Activated CD4-positive, alpha-beta T cell treated with anti-CD3 and anti-CD28 coated beads, Interleukin-2, amount 10 ng/mL, durations not matched to agents 24 days and 14 days (primary cell): Measurements from ENCODE around the gene ERMARD. TPM values are rescaled to one million over a fixed set of nuclear protein-coding genes. Genes with fewer than 3 reads are reported as not detected.

ENCODE experiments used
- DNase-seq: peaks from one replicate; pipeline ENCODE4 v3.0.0; 2022
- H3K27ac Mint-ChIP-seq: one replicate; pipeline ENCODE4 v1.8.0; 2022; ENCODE audit warnings: mild to moderate bottlenecking, mixed read lengths
- H3K27me3 Mint-ChIP-seq: one replicate; pipeline ENCODE4 v1.8.0; 2022; ENCODE audit warnings: mixed read lengths
- H3K36me3 Mint-ChIP-seq: one replicate; pipeline ENCODE4 v1.8.0; 2022; ENCODE audit warnings: low read depth, mild to moderate bottlenecking, mixed read lengths
- H3K4me1 Mint-ChIP-seq: one replicate; pipeline ENCODE4 v1.8.0; 2021; ENCODE audit warnings: mixed read lengths
- H3K4me3 Mint-ChIP-seq: one replicate; pipeline ENCODE4 v1.8.0; 2022; ENCODE audit warnings: mild to moderate bottlenecking, moderate library complexity, mixed read lengths
- H3K9me3 Mint-ChIP-seq: one replicate; pipeline ENCODE4 v1.8.0; 2021; ENCODE audit warnings: mixed read lengths
- intact Hi-C: fragments of 100-400 bp; cut with micrococcal nuclease; formaldehyde crosslinking; loops from one replicate; pipeline ENCODE4 v1.15.1; 2023
- total RNA-seq: library from RNA; stranded (reverse); gene quantifications from 2 replicates; pipeline ENCODE4 v1.2.3, GENCODE V29; 2022

Gene ERMARD
- total RNA-seq, 1 donor from 2014 or later: 27.9 TPM

GRCh38 chr6:169804427-169804826 lies 53.0 kb downstream of the ERMARD start:
- Mint-ChIP-seq H3K9me3 (no peaks in the 10 kb centered on the region), H3K4me1 (peaks cover 43% of the 10 kb centered on the region), H3K27ac (no peak overlapping the region), H3K36me3 (no peaks in the 10 kb centered on the region), H3K4me3 (no peak overlapping the region), H3K27me3 (peaks cover 41% of the 10 kb centered on the region)
- intact Hi-C loops: no loop called here
- no peak for DNase-seq

GRCh38 chr6:169805242-169805838 lies 53.9 kb downstream of the ERMARD start:
- intact Hi-C loops: no loop called here
- H3K9me3 Mint-ChIP-seq: no peaks in the 10 kb centered on the region

GRCh38 chr6:169806701-169807100 lies 55.3 kb downstream of the ERMARD start:
- H3K4me1 Mint-ChIP-seq: peaks cover 41% of the 10 kb centered on the region
- peaks cover 42% of the 10 kb centered on the region for H3K27me3 Mint-ChIP-seq
- intact Hi-C loops: no loop called here
- no peak overlapping the region for H3K27ac Mint-ChIP-seq
- no peaks in the 10 kb centered on the region for H3K36me3 Mint-ChIP-seq
- no peaks in the 10 kb centered on the region for H3K9me3 Mint-ChIP-seq
- DNase-seq: no peak
- H3K4me3 Mint-ChIP-seq: no peak overlapping the region

More at GRCh38 chr6:169805242-169805838, 53.9 kb downstream of the ERMARD start:
- no peak for DNase-seq
- Mint-ChIP-seq H3K4me1 (peaks cover 43% of the 10 kb centered on the region), H3K4me3 (no peak overlapping the region), H3K27ac (no peak overlapping the region), H3K27me3 (peaks cover 42% of the 10 kb centered on the region), H3K36me3 (no peaks in the 10 kb centered on the region)

GRCh38 chr6:169807229-169807628 lies 55.8 kb downstream of the ERMARD start:
- H3K36me3 Mint-ChIP-seq: no peaks in the 10 kb centered on the region
- no peak overlapping the region for H3K4me3 Mint-ChIP-seq
- no peaks in the 10 kb centered on the region for H3K9me3 Mint-ChIP-seq
- H3K27me3 Mint-ChIP-seq: peaks cover 42% of the 10 kb centered on the region
- no peak overlapping the region for H3K27ac Mint-ChIP-seq
- no peak for DNase-seq
- peaks cover 41% of the 10 kb centered on the region for H3K4me1 Mint-ChIP-seq
- intact Hi-C loops: no loop called here

- H3K27me3 Mint-ChIP-seq: peaks cover 42% of the 10 kb centered on the region
- intact Hi-C loops: no loop called here
- no peak overlapping the region for H3K4me3 Mint-ChIP-seq
- H3K27ac Mint-ChIP-seq: no peak overlapping the region
- H3K9me3 Mint-ChIP-seq: no peaks in the 10 kb centered on the region
- no peak for DNase-seq
- no peaks in the 10 kb centered on the region for H3K36me3 Mint-ChIP-seq
- H3K4me1 Mint-ChIP-seq: peaks cover 38% of the 10 kb centered on the region
These were observed 56.5 kb downstream of the ERMARD start for GRCh38 chr6:169807699-169808607.

- no peak overlapping the region for H3K27ac Mint-ChIP-seq
- peaks cover 39% of the 10 kb centered on the region for H3K27me3 Mint-ChIP-seq
- no peaks in the 10 kb centered on the region for H3K36me3 Mint-ChIP-seq
- intact Hi-C loops: no loop called here
- no peak for DNase-seq
- no peak overlapping the region for H3K4me3 Mint-ChIP-seq
- H3K9me3 Mint-ChIP-seq: no peaks in the 10 kb centered on the region
- peaks cover 32% of the 10 kb centered on the region for H3K4me1 Mint-ChIP-seq
These were observed 57.2 kb downstream of the ERMARD start for GRCh38 chr6:169808608-169808967.

GRCh38 chr6:169809386-169809785 lies 58.0 kb downstream of the ERMARD start:
- no peak overlapping the region for H3K27ac Mint-ChIP-seq
- no peak overlapping the region for H3K4me3 Mint-ChIP-seq
- peaks cover 24% of the 10 kb centered on the region for H3K4me1 Mint-ChIP-seq
- DNase-seq: no peak
- H3K9me3 Mint-ChIP-seq: no peaks in the 10 kb centered on the region
- intact Hi-C loops: no loop called here
- no peaks in the 10 kb centered on the region for H3K36me3 Mint-ChIP-seq
- H3K27me3 Mint-ChIP-seq: peaks cover 31% of the 10 kb centered on the region

GRCh38 chr6:169810066-169810989 lies 58.9 kb downstream of the ERMARD start:
- Mint-ChIP-seq H3K27me3 (peaks cover 26% of the 10 kb centered on the region), H3K27ac (no peak overlapping the region), H3K4me1 (peaks cover 15% of the 10 kb centered on the region), H3K36me3 (no peaks in the 10 kb centered on the region), H3K9me3 (no peaks in the 10 kb centered on the region), H3K4me3 (no peak overlapping the region)
- DNase-seq: no peak
- intact Hi-C loops: no loop called here

GRCh38 chr6:169811072-169811471 lies 59.6 kb downstream of the ERMARD start:
- intact Hi-C loops: no loop called here
- Mint-ChIP-seq H3K27ac (no peak overlapping the region), H3K4me3 (no peak overlapping the region), H3K27me3 (peaks cover 25% of the 10 kb centered on the region), H3K36me3 (no peaks in the 10 kb centered on the region), H3K4me1 (peaks cover 9% of the 10 kb centered on the region), H3K9me3 (peaks cover under 1% of the 10 kb centered on the region)
- DNase-seq: no peak

- intact Hi-C loops: no loop called here
- peaks cover 6% of the 10 kb centered on the region for H3K4me1 Mint-ChIP-seq
- DNase-seq: peak; percentile 31
- H3K9me3 Mint-ChIP-seq: peaks cover 3% of the 10 kb centered on the region
- H3K36me3 Mint-ChIP-seq: no peaks in the 10 kb centered on the region
- peaks cover 22% of the 10 kb centered on the region for H3K27me3 Mint-ChIP-seq
- no peak overlapping the region for H3K27ac Mint-ChIP-seq
- no peak overlapping the region for H3K4me3 Mint-ChIP-seq
These were observed 60.3 kb downstream of the ERMARD start for GRCh38 chr6:169811521-169812256.

GRCh38 chr6:169812257-169812644 lies 60.8 kb downstream of the ERMARD start:
- intact Hi-C loops: no loop called here
- H3K9me3 Mint-ChIP-seq: peaks cover 3% of the 10 kb centered on the region
- H3K27me3 Mint-ChIP-seq: peaks cover 26% of the 10 kb centered on the region
- H3K4me3 Mint-ChIP-seq: no peak overlapping the region
- no peak overlapping the region for H3K27ac Mint-ChIP-seq
- no peaks in the 10 kb centered on the region for H3K36me3 Mint-ChIP-seq
- peaks cover 4% of the 10 kb centered on the region for H3K4me1 Mint-ChIP-seq
- DNase-seq: peak; percentile 46

GRCh38 chr6:169813969-169814368 lies 62.5 kb downstream of the ERMARD start:
- no peak overlapping the region for H3K27ac Mint-ChIP-seq
- peaks cover 40% of the 10 kb centered on the region for H3K27me3 Mint-ChIP-seq
- no peak for DNase-seq
- intact Hi-C loops: no loop called here
- H3K4me1 Mint-ChIP-seq: no peaks in the 10 kb centered on the region
- H3K9me3 Mint-ChIP-seq: peaks cover 3% of the 10 kb centered on the region
- H3K36me3 Mint-ChIP-seq: no peaks in the 10 kb centered on the region
- H3K4me3 Mint-ChIP-seq: no peak overlapping the region

- peaks cover 43% of the 10 kb centered on the region for H3K27me3 Mint-ChIP-seq
- peaks cover 3% of the 10 kb centered on the region for H3K9me3 Mint-ChIP-seq
- no peak overlapping the region for H3K27ac Mint-ChIP-seq
- intact Hi-C loops: no loop called here
- H3K4me1 Mint-ChIP-seq: no peaks in the 10 kb centered on the region
- no peaks in the 10 kb centered on the region for H3K36me3 Mint-ChIP-seq
- no peak for DNase-seq
- no peak overlapping the region for H3K4me3 Mint-ChIP-seq
These were observed 64.6 kb downstream of the ERMARD start for GRCh38 chr6:169816054-169816453.
